Measurements from ENCODE around the gene EZR. TPM values are rescaled to one million over a fixed set of nuclear protein-coding genes. Genes with fewer than 3 reads are reported as not detected.

EZR gene
- total and polyA plus RNA-seq, 2 of the 8 experiments (the other 6 are each of a cell fraction or from before 2014, with no cell fraction given): 122 to 286 TPM

DNA sequence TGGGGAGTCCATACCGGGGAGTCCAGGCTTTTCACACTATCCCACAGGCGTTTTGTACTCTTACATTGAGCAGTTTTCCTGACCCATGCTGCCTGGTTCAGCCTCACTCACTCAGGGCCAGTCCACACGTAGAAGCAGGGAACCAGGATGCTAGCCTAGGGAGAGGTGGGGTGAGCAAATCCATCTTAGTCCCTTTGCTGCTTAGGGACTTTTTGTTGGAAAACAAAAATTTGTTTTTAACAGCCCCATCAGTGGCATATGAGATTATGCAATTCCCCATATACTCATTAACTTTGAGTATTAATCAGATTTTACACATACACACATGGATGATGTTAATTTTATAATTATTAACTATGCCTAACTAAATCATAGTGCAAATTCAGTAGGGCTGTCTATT, 84.2 kb downstream of the EZR start:
- no peak overlapping the region for H3K27ac ChIP-seq (ENCODE audit: low read depth, low read length)
- H3K56ac ChIP-seq (replicated peaks; ENCODE audit: insufficient read length, low read depth, low read length): no peak overlapping the region
- H3K9ac ChIP-seq (replicated peaks in 1 of 4; ENCODE audit: extremely low read depth in 1 of 4, low read depth in 3 of 4, low read length in 3 of 4): no peak overlapping the region
- H3K36me3 ChIP-seq (ENCODE audit: control insufficient read depth in 2 of 4, insufficient read depth in 4 of 4, low read length in 3 of 4): no peaks in the 10 kb centered on the region; a peak in 1 of 8 replicates
- no peak overlapping the region for H2AK5ac ChIP-seq (ENCODE audit: low read depth, low read length)
- no peak overlapping the region for H2BK120ac ChIP-seq (replicated peaks; ENCODE audit: low read depth, low read length)
- H3K27me3 ChIP-seq (replicated peaks in 1 of 4; ENCODE audit: control insufficient read depth in 3 of 4, extremely low read depth in 1 of 4, insufficient read depth in 3 of 4, low read length in 3 of 4): no peaks in the 10 kb centered on the region
- POLR2A ChIA-PET (ENCODE audit: partially characterized antibody): interaction anchor here (1.1 to 2.0 kb wide), 4 partner anchors 8 to 28 kb away, joined by 4 to 9 read pairs (median 4); no protein-coding TSS in a partner anchor
- H3K79me2 ChIP-seq (ENCODE audit: control insufficient read depth in 1 of 2, insufficient read depth in 2 of 2, low read length in 2 of 2): no peaks in the 10 kb centered on the region
- no peak overlapping the region for H4K8ac ChIP-seq (ENCODE audit: extremely low read depth, insufficient read depth, low read length)
- peak overlapping the region; percentile 46; the same call in 1 of the 2 replicates for H2BK15ac ChIP-seq (ENCODE audit: low read length)
- H2BK5ac ChIP-seq (ENCODE audit: low read depth, low read length): no peak overlapping the region
- no peaks in the 10 kb centered on the region for H4K20me1 ChIP-seq (replicated peaks in 1 of 2; ENCODE audit: control insufficient read depth in 1 of 2, insufficient read depth in 2 of 2, low read length in 2 of 2)
- no peak overlapping the region for H4K5ac ChIP-seq (ENCODE audit: insufficient read length, low read depth, low read length)
- no peak overlapping the region for H4K91ac ChIP-seq (replicated peaks; ENCODE audit: insufficient read length, low read length)
- no peak overlapping the region for H2BK20ac ChIP-seq (ENCODE audit: low read length)
- 91% methylated on average over 3 of the region's 3 CpGs; no CpG with 5 or more reads in 1 of the 2 experiments for WGBS, 2 experiments (ENCODE audit: extremely low coverage in 1 of 2, insufficient coverage in 1 of 2, insufficient read length in 1 of 2, insufficient replicate concordance in 2 of 2, low coverage in 1 of 2, low lambda C conversion rate in 2 of 2, missing lambda C conversion rate in 1 of 2)
- peaks cover 3% of the 10 kb centered on the region in 2 experiments; a peak in 3 of 4 replicates for H3K9me3 ChIP-seq (ENCODE audit: insufficient read depth in 2 of 2, low read depth in 1 of 2, low read length in 1 of 2)
- no peak overlapping the region for H3K23ac ChIP-seq (ENCODE audit: insufficient read length)
- no peak for TF ChIP-seq POLR2A (IDR thresholded peaks at IDR 0.05; ENCODE audit: control extremely low read depth in 1 of 2, low read depth in 2 of 2, low read length in 2 of 2)
- TF ChIP-seq NANOG (IDR thresholded peaks at IDR 0.05; ENCODE audit: insufficient read depth, low read depth, low read length, poor library complexity, severe bottlenecking): no peak
- no peak for TF ChIP-seq TBP (IDR thresholded peaks at IDR 0.05; ENCODE audit: low read depth, low read length)
- no peak for TF ChIP-seq KDM1A (IDR thresholded peaks at IDR 0.05; ENCODE audit: borderline replicate concordance, low read length)
- no peak for TF ChIP-seq EGR1 (IDR thresholded peaks at IDR 0.05; ENCODE audit: borderline replicate concordance, low read depth, low read length)
- H3K18ac ChIP-seq (ENCODE audit: extremely low read depth, low read length): no peak overlapping the region
- FAIRE-seq (no peak), DNase-seq (ENCODE audit: low read depth in 1 of 2, low spot score in 2 of 2) (no peak)
- H3K4me1 ChIP-seq (replicated peaks in 1 of 4; ENCODE audit: control insufficient read depth in 3 of 4, insufficient read depth in 4 of 4, low read length in 3 of 4): no peaks in the 10 kb centered on the region
- no peak overlapping the region for H3K14ac ChIP-seq (ENCODE audit: insufficient read length)
- CTCF ChIA-PET (ENCODE audit: partially characterized antibody): interaction anchor here (1.1 to 1.6 kb wide), 2 partner anchors 18 to 28 kb away, joined by 4 to 6 read pairs; no protein-coding TSS in a partner anchor
- no peak overlapping the region for H2BK12ac ChIP-seq (ENCODE audit: low read depth, low read length)
- no peak overlapping the region for H3K4me3 ChIP-seq (ENCODE audit: extremely low read depth in 1 of 4, insufficient read depth in 2 of 4, low read depth in 3 of 4, low read length in 4 of 4)
- H3K4ac ChIP-seq (replicated peaks; ENCODE audit: insufficient read length, low read depth, low read length): no peak overlapping the region
- H3K23me2 ChIP-seq (ENCODE audit: low read depth, low read length): no peaks in the 10 kb centered on the region
- no peaks in the 10 kb centered on the region for H3K79me1 ChIP-seq (ENCODE audit: low read depth, low read length)
- no peak overlapping the region for H2AFZ ChIP-seq (ENCODE audit: low read length)
- H3K4me2 ChIP-seq (ENCODE audit: insufficient read depth in 1 of 2, low read depth in 2 of 2, low read length in 2 of 2): no peak overlapping the region
